ENCODE results near the gene ZNF496. TPM values are rescaled to one million over a fixed set of nuclear protein-coding genes. Genes with fewer than 3 reads are reported as not detected.

ZNF496 gene
- total and polyA plus RNA-seq, 2 experiments from 2014 or later = 6.7 to 21.0 TPM

- Histone ChIP-seq H3K4me2 (ENCODE audit: unreplicated experiment) (no peak overlapping the region), H4K20me1 (ENCODE audit: insufficient read depth) (no peaks in the 10 kb centered on the region), H3K4me1 (ENCODE audit: insufficient read depth) (no peaks in the 10 kb centered on the region), H3F3A (ENCODE audit: insufficient read depth) (no peaks in the 10 kb centered on the region), H3K36me3 (ENCODE audit: low read depth) (no peaks in the 10 kb centered on the region; the same call in 1 of the 2 replicates), H3K79me2 (ENCODE audit: insufficient read depth) (no peaks in the 10 kb centered on the region), H3K9ac (no peak overlapping the region), H3K4me3 (no peak overlapping the region), H3K27me3 (replicated peaks; ENCODE audit: insufficient read depth) (no peaks in the 10 kb centered on the region), H3K9me3 (ENCODE audit: low read depth) (no peaks in the 10 kb centered on the region), H3K9me2 (ENCODE audit: insufficient read depth) (no peaks in the 10 kb centered on the region), H3K27ac (no peak overlapping the region), H2AFZ (no peak overlapping the region)
- DNase-seq = no peak
- no peak for TF ChIP-seq EZH2 (IDR thresholded peaks at IDR 0.05; ENCODE audit: insufficient read depth, poor library complexity, severe bottlenecking)
- in situ Hi-C loops (cut with MboI) = no loop called here
- WGBS, 2 experiments (ENCODE audit: low coverage in 1 of 2, low lambda C conversion rate in 2 of 2, missing lambda C conversion rate in 2 of 2) = 97 to 99% methylated on average over 14 to 17 of the region's 17 CpGs
Observed at GRCh38 chr1:247301176-247301540, 30.5 kb downstream of the ZNF496 start.

- no peak for DNase-seq
- no peak overlapping the region for H3K4me2 ChIP-seq (ENCODE audit: unreplicated experiment)
- H3K36me3 ChIP-seq (ENCODE audit: low read depth) = no peaks in the 10 kb centered on the region; the same call in 1 of the 2 replicates
- H3K4me1 ChIP-seq (ENCODE audit: insufficient read depth) = no peaks in the 10 kb centered on the region
- H3K4me3 ChIP-seq = no peak overlapping the region
- H3K79me2 ChIP-seq (ENCODE audit: insufficient read depth) = no peaks in the 10 kb centered on the region
- no peaks in the 10 kb centered on the region for H3K27me3 ChIP-seq (replicated peaks; ENCODE audit: insufficient read depth)
- no peak for TF ChIP-seq EZH2 (IDR thresholded peaks at IDR 0.05; ENCODE audit: insufficient read depth, poor library complexity, severe bottlenecking)
- no peak for TF ChIP-seq EZH2phosphoT487 (IDR thresholded peaks at IDR 0.05; ENCODE audit: insufficient read depth, low read depth)
- H4K20me1 ChIP-seq (ENCODE audit: insufficient read depth) = no peaks in the 10 kb centered on the region
- H3K9me2 ChIP-seq (ENCODE audit: insufficient read depth) = no peaks in the 10 kb centered on the region
- 98 to 99% methylated on average over 47 of the region's 47 CpGs for WGBS, 2 experiments (ENCODE audit: low coverage in 1 of 2, low lambda C conversion rate in 2 of 2, missing lambda C conversion rate in 2 of 2)
- no peak overlapping the region for H2AFZ ChIP-seq
- no peak overlapping the region for H3K27ac ChIP-seq
- no peaks in the 10 kb centered on the region for H3K9me3 ChIP-seq (ENCODE audit: low read depth)
- no peaks in the 10 kb centered on the region for H3F3A ChIP-seq (ENCODE audit: insufficient read depth)
- no peak overlapping the region for H3K9ac ChIP-seq
- in situ Hi-C loops (cut with MboI) = no loop called here
Observed at GRCh38 chr1:247300491-247301175, 31.0 kb downstream of the ZNF496 start.

- no peak overlapping the region for H3K9ac ChIP-seq
- H3K4me2 ChIP-seq (ENCODE audit: unreplicated experiment) = no peak overlapping the region
- no peak for DNase-seq
- H3K79me2 ChIP-seq (ENCODE audit: insufficient read depth) = no peaks in the 10 kb centered on the region
- no peak overlapping the region for H3K27ac ChIP-seq
- in situ Hi-C loops (cut with MboI) = no loop called here
- no peaks in the 10 kb centered on the region for H3K9me3 ChIP-seq (ENCODE audit: low read depth)
- no peak overlapping the region for H2AFZ ChIP-seq
- TF ChIP-seq EZH2phosphoT487 (IDR thresholded peaks at IDR 0.05; ENCODE audit: insufficient read depth, low read depth) (no peak), EZH2 (IDR thresholded peaks at IDR 0.05; ENCODE audit: insufficient read depth, poor library complexity, severe bottlenecking) (no peak)
- no peaks in the 10 kb centered on the region for H4K20me1 ChIP-seq (ENCODE audit: insufficient read depth)
- H3K4me3 ChIP-seq = no peak overlapping the region
- H3K4me1 ChIP-seq (ENCODE audit: insufficient read depth) = peaks cover 6% of the 10 kb centered on the region
- no peaks in the 10 kb centered on the region for H3K9me2 ChIP-seq (ENCODE audit: insufficient read depth)
- no peaks in the 10 kb centered on the region for H3K27me3 ChIP-seq (replicated peaks; ENCODE audit: insufficient read depth)
- H3F3A ChIP-seq (ENCODE audit: insufficient read depth) = peaks cover 4% of the 10 kb centered on the region; the same call in 1 of the 2 replicates
- H3K36me3 ChIP-seq (ENCODE audit: low read depth) = no peaks in the 10 kb centered on the region; the same call in 1 of the 2 replicates
- WGBS, 2 experiments (ENCODE audit: low coverage in 1 of 2, low lambda C conversion rate in 2 of 2, missing lambda C conversion rate in 2 of 2) = 82% methylated on average over 12 of the region's 12 CpGs
Observed at GRCh38 chr1:247299723-247300381, 31.8 kb downstream of the ZNF496 start.

- Histone ChIP-seq H3K9ac (no peak overlapping the region), H4K20me1 (ENCODE audit: insufficient read depth) (no peaks in the 10 kb centered on the region), H3F3A (ENCODE audit: insufficient read depth) (peaks cover 9% of the 10 kb centered on the region; the same call in 1 of the 2 replicates), H2AFZ (no peak overlapping the region), H3K27me3 (replicated peaks; ENCODE audit: insufficient read depth) (no peaks in the 10 kb centered on the region), H3K9me3 (ENCODE audit: low read depth) (no peaks in the 10 kb centered on the region), H3K4me2 (ENCODE audit: unreplicated experiment) (no peak overlapping the region), H3K4me3 (no peak overlapping the region), H3K36me3 (ENCODE audit: low read depth) (no peaks in the 10 kb centered on the region; the same call in 1 of the 2 replicates), H3K9me2 (ENCODE audit: insufficient read depth) (no peaks in the 10 kb centered on the region), H3K79me2 (ENCODE audit: insufficient read depth) (no peaks in the 10 kb centered on the region), H3K4me1 (ENCODE audit: insufficient read depth) (peaks cover 17% of the 10 kb centered on the region), H3K27ac (no peak overlapping the region)
- TF ChIP-seq EZH2 (IDR thresholded peaks at IDR 0.05; ENCODE audit: insufficient read depth, poor library complexity, severe bottlenecking) (no peak), EZH2phosphoT487 (IDR thresholded peaks at IDR 0.05; ENCODE audit: insufficient read depth, low read depth) (no peak)
- DNase-seq = no peak
- WGBS, 2 experiments (ENCODE audit: low coverage in 1 of 2, low lambda C conversion rate in 2 of 2, missing lambda C conversion rate in 2 of 2) = 92 to 95% methylated on average over 4 of the region's 4 CpGs
- in situ Hi-C loops (cut with MboI) = no loop called here
Observed at GRCh38 chr1:247298701-247299100, 33.0 kb downstream of the ZNF496 start.

Data from GM23248 (cell line).